ENCODE measurements around the gene TMEM40. TPM values are rescaled to one million over a fixed set of nuclear protein-coding genes. Genes with fewer than 3 reads are reported as not detected.
"Not testable (repeated sequence)": the region's sequence is repeated elsewhere in the genome, so short reads cannot be mapped to it uniquely, and the experiment has no call there.

Gene TMEM40
- total RNA-seq, 1 donor from 2014 or later: 0.54 TPM

- intact Hi-C loops (cut with DNase I): no loop called here
- DNase-seq (ENCODE audit: low spot score): no peak
These were observed 23.2 kb upstream of the TMEM40 start for GRCh38 chr3:12782172-12782815.

- intact Hi-C loops (cut with DNase I): no loop called here
- no peak for DNase-seq (ENCODE audit: low spot score)
These were observed 21.7 kb upstream of the TMEM40 start for GRCh38 chr3:12780751-12781150.

- DNase-seq (ENCODE audit: low spot score): no peak
- intact Hi-C loops (cut with DNase I): no loop called here
These were observed 18.1 kb upstream of the TMEM40 start for GRCh38 chr3:12777171-12777570.

- DNase-seq (ENCODE audit: low spot score); intact Hi-C loops (cut with DNase I): not testable (repeated sequence)
These were observed 16.9 kb upstream of the TMEM40 start for GRCh38 chr3:12775970-12776369.

GRCh38 chr3:12775226-12775625, 16.2 kb upstream of the TMEM40 start:
- no peak for DNase-seq (ENCODE audit: low spot score)
- intact Hi-C loops (cut with DNase I): no loop called here

- intact Hi-C loops (cut with DNase I): no loop called here
- no peak for DNase-seq (ENCODE audit: low spot score)
These were observed 15.6 kb upstream of the TMEM40 start for GRCh38 chr3:12774619-12775018.

- DNase-seq (ENCODE audit: low spot score): no peak
- intact Hi-C loops (cut with DNase I): no loop called here
These were observed 14.6 kb upstream of the TMEM40 start for GRCh38 chr3:12773710-12774086.

- no peak for DNase-seq (ENCODE audit: low spot score)
These were observed 14.1 kb upstream of the TMEM40 start for GRCh38 chr3:12773030-12773709.

GRCh38 chr3:12772462-12772861, 13.4 kb upstream of the TMEM40 start:
- intact Hi-C loops (cut with DNase I): no loop called here
- DNase-seq (ENCODE audit: low spot score): no peak

More at GRCh38 chr3:12773030-12773709, 14.1 kb upstream of the TMEM40 start:
- intact Hi-C loops (cut with DNase I): no loop called here

- no peak for DNase-seq (ENCODE audit: low spot score)
- intact Hi-C loops (cut with DNase I): no loop called here
These were observed 12.2 kb upstream of the TMEM40 start for GRCh38 chr3:12771236-12771635.

- intact Hi-C loops (cut with DNase I): no loop called here
- no peak for DNase-seq (ENCODE audit: low spot score)
These were observed 10.7 kb upstream of the TMEM40 start for GRCh38 chr3:12769761-12770160.

GRCh38 chr3:12768579-12769527, 9.8 kb upstream of the TMEM40 start:
- DNase-seq (ENCODE audit: low spot score): no peak
- intact Hi-C loops (cut with DNase I): no loop called here

- DNase-seq (ENCODE audit: low spot score): no peak
- intact Hi-C loops (cut with DNase I): no loop called here
These were observed 7.5 kb upstream of the TMEM40 start for GRCh38 chr3:12766541-12766940.

- DNase-seq (ENCODE audit: low spot score): no peak
- intact Hi-C loops (cut with DNase I): no loop called here
These were observed 5.2 kb upstream of the TMEM40 start for GRCh38 chr3:12764171-12764776.

GRCh38 chr3:12759693-12760565, 870 bp upstream of the TMEM40 start:
- intact Hi-C loops (cut with DNase I): no loop called here
- DNase-seq (ENCODE audit: low spot score): no peak

GRCh38 chr3:12758025-12758781, 856 bp downstream of the TMEM40 start:
- intact Hi-C loops (cut with DNase I): no loop called here
- DNase-seq (ENCODE audit: low spot score): no peak

- intact Hi-C loops (cut with DNase I): no loop called here
- DNase-seq (ENCODE audit: low spot score): no peak
These were observed 2.4 kb downstream of the TMEM40 start for GRCh38 chr3:12756635-12757034.

- no peak for DNase-seq (ENCODE audit: low spot score)
- intact Hi-C loops (cut with DNase I): no loop called here
These were observed 2.9 kb downstream of the TMEM40 start for GRCh38 chr3:12756175-12756574.
